RWPE2 (cell line): Measurements from ENCODE around the gene IRX6.

ENCODE experiments used
- ATAC-seq: fragments of 200-7000 bp; cut with Tn5 transposase; 3 replicates; pipeline ENCODE4 v1.9.1; 2021; ENCODE audit warnings: low read depth
- DNase-seq: peaks from one replicate; pipeline ENCODE4 v3.0.0-alpha.2; 2020; ENCODE audit warnings: low spot score
- H3K27ac ChIP-seq: fragments of 450-650 bp; 2 replicates; pipeline ENCODE4 v1.5.1; 2017; ENCODE audit warnings: mild to moderate bottlenecking; ENCODE audit not compliant: poor library complexity, severe bottlenecking
- H3K27me3 ChIP-seq: fragments of 250-450 bp; sonication (Bioruptor Pico); 2 replicates; pipeline ENCODE4 v1.5.1; 2021; ENCODE audit warnings: mild to moderate bottlenecking, moderate library complexity; ENCODE audit not compliant: insufficient read depth, poor library complexity, severe bottlenecking
- H3K36me3 ChIP-seq: fragments of 250-450 bp; sonication (Bioruptor Pico); 2 replicates; pipeline ENCODE4 v1.5.1; 2020; ENCODE audit warnings: low read depth, mild to moderate bottlenecking, moderate library complexity
- H3K4me1 ChIP-seq: fragments of 250-450 bp; sonication (Bioruptor Pico); 2 replicates; pipeline ENCODE4 v1.5.1; 2021; ENCODE audit warnings: mild to moderate bottlenecking, moderate library complexity; ENCODE audit not compliant: insufficient read depth, poor library complexity, severe bottlenecking
- H3K4me3 ChIP-seq: fragments of 250-450 bp; sonication (Bioruptor Pico); 2 replicates; pipeline ENCODE4 v1.5.1; 2021; ENCODE audit warnings: mild to moderate bottlenecking, moderate library complexity; ENCODE audit not compliant: severe bottlenecking
- H3K9me3 ChIP-seq: fragments of 250-450 bp; sonication (Bioruptor Pico); 2 replicates; pipeline ENCODE4 v1.5.1; 2021; ENCODE audit warnings: mild to moderate bottlenecking, moderate library complexity; ENCODE audit not compliant: severe bottlenecking
- CTCF ChIP-seq: fragments of 450-650 bp; IDR thresholded peaks from one replicate; pipeline ENCODE4 v1.5.1; 2017; ENCODE audit warnings: mild to moderate bottlenecking, moderate library complexity; ENCODE audit not compliant: poor library complexity, severe bottlenecking

Gene IRX6

GRCh38 chr16:55376567-55377167, 52.7 kb downstream of the IRX6 start:
- Histone ChIP-seq H3K4me3 (no peak overlapping the region), H3K36me3 (no peaks in the 10 kb centered on the region), H3K4me1 (no peaks in the 10 kb centered on the region), H3K27ac (no peak overlapping the region), H3K27me3 (no peaks in the 10 kb centered on the region), H3K9me3 (no peaks in the 10 kb centered on the region)
- TF ChIP-seq CTCF: no peak
- ATAC-seq (no peak), DNase-seq (no peak)

GRCh38 chr16:55377840-55378239, 53.8 kb downstream of the IRX6 start:
- H3K4me1 ChIP-seq: no peaks in the 10 kb centered on the region
- H3K27me3 ChIP-seq: no peaks in the 10 kb centered on the region
- ATAC-seq: no peak
- no peak for TF ChIP-seq CTCF
- no peak overlapping the region for H3K27ac ChIP-seq
- H3K4me3 ChIP-seq: no peak overlapping the region
- no peaks in the 10 kb centered on the region for H3K9me3 ChIP-seq
- no peaks in the 10 kb centered on the region for H3K36me3 ChIP-seq
- DNase-seq: no peak

GRCh38 chr16:55378616-55379015, 54.6 kb downstream of the IRX6 start:
- no peaks in the 10 kb centered on the region for H3K27me3 ChIP-seq
- H3K4me1 ChIP-seq: no peaks in the 10 kb centered on the region
- H3K27ac ChIP-seq: no peak overlapping the region
- H3K36me3 ChIP-seq: no peaks in the 10 kb centered on the region
- no peak for TF ChIP-seq CTCF
- ATAC-seq (no peak), DNase-seq (no peak)
- no peak overlapping the region for H3K4me3 ChIP-seq
- no peaks in the 10 kb centered on the region for H3K9me3 ChIP-seq

- Histone ChIP-seq H3K4me3 (no peak overlapping the region), H3K27ac (no peak overlapping the region), H3K27me3 (no peaks in the 10 kb centered on the region), H3K4me1 (no peaks in the 10 kb centered on the region), H3K36me3 (no peaks in the 10 kb centered on the region), H3K9me3 (no peaks in the 10 kb centered on the region)
- DNase-seq: no peak
- ATAC-seq: no peak
- no peak for TF ChIP-seq CTCF
These were observed 55.4 kb downstream of the IRX6 start for GRCh38 chr16:55379371-55379770.

GRCh38 chr16:55379876-55380390, 55.9 kb downstream of the IRX6 start:
- TF ChIP-seq CTCF: no peak
- ATAC-seq: no peak

More at GRCh38 chr16:55379876-55380390, 55.9 kb downstream of the IRX6 start:
- Histone ChIP-seq H3K27ac (no peak overlapping the region), H3K36me3 (no peaks in the 10 kb centered on the region), H3K27me3 (no peaks in the 10 kb centered on the region), H3K4me3 (no peak overlapping the region), H3K9me3 (no peaks in the 10 kb centered on the region), H3K4me1 (no peaks in the 10 kb centered on the region)
- no peak for DNase-seq
